Activated T-cell treated with anti-CD3 and anti-CD28 coated beads for 4 hours (primary cell): ENCODE results near the gene P4HB.

Experiments used
- DNase-seq: peaks from one replicate; pipeline ENCODE4 v3.0.0-alpha.2; 2020

Gene P4HB

GRCh38 chr17:81807210-81807719 lies 53.1 kb downstream of the P4HB start:
- DNase-seq, result no peak

- DNase-seq, result no peak
These were observed 53.7 kb downstream of the P4HB start for GRCh38 chr17:81806461-81807209.

- no peak for DNase-seq
These were observed 54.5 kb downstream of the P4HB start for GRCh38 chr17:81805707-81806460.

- no peak for DNase-seq
These were observed 55.6 kb downstream of the P4HB start for GRCh38 chr17:81804559-81805399.

GRCh38 chr17:81803728-81804558 lies 56.4 kb downstream of the P4HB start, which contains the start of gene GCGR:
Gene GCGR, plus strand, starts transcription at chr17:81804150. Its CDS starts 4,869 bp downstream, at chr17:81809019.
- no peak for DNase-seq

- no peak for DNase-seq
These were observed 57.3 kb downstream of the P4HB start for GRCh38 chr17:81802856-81803643.

GRCh38 chr17:81802048-81802758 lies 58.1 kb downstream of the P4HB start:
- no peak for DNase-seq

GRCh38 chr17:81801327-81801726 lies 59.0 kb downstream of the P4HB start:
- no peak for DNase-seq

- DNase-seq, result no peak
These were observed 65.8 kb downstream of the P4HB start for GRCh38 chr17:81794509-81794908.

- DNase-seq, result no peak
These were observed 66.3 kb downstream of the P4HB start for GRCh38 chr17:81794074-81794476.
